ENCODE results near the gene ANKRD44. TPM values are rescaled to one million over a fixed set of nuclear protein-coding genes. Genes with fewer than 3 reads are reported as not detected.

ANKRD44 gene
- total RNA-seq, 1 donor from 2014 or later = 21.4 TPM

- no peak overlapping the region for H3K4me3 Mint-ChIP-seq (ENCODE audit: unreplicated experiment)
- peaks cover 5% of the 10 kb centered on the region for H3K36me3 Mint-ChIP-seq (ENCODE audit: low read depth)
- no peak overlapping the region for H3K27ac Mint-ChIP-seq (ENCODE audit: unreplicated experiment)
- H3K9me3 Mint-ChIP-seq (ENCODE audit: low read depth) = no peaks in the 10 kb centered on the region
- H3K4me1 Mint-ChIP-seq (ENCODE audit: low read depth) = no peaks in the 10 kb centered on the region
- H3K27me3 Mint-ChIP-seq (ENCODE audit: low read depth) = no peaks in the 10 kb centered on the region
- TF ChIP-seq CTCF (IDR thresholded peaks at IDR 0.05) = no peak
- DNase-seq (ENCODE audit: low spot score) = no peak
Measured at GRCh38 chr2:197001921-197002320, 308.7 kb downstream of the ANKRD44 start.

DNA sequence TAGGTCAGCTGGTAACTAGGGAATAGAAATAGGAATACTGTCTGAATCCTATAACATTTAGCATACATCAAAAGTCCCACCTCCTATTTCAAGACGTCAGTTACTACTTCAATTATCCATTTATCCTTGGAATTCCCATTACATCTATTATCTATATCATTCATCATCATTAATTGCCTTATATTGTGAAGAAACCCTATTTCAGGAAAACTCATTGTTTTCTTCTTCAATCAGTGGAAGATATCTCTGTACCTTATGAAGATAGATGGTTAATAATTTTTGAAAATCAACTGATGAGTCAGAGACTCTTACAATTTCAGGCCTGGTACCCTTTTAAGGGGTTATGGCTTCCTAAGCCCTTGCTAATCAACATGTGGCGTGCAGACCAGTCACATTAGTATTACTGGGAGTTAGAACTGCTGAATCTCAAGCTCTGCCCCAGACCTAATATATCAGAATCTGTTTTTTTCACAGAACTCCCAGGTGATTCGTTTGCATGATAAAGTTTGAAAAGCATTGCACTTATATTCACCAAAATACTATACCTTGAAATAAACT lies 314.7 kb downstream of the ANKRD44 start:
- Mint-ChIP-seq H3K9me3 (ENCODE audit: low read depth) (no peaks in the 10 kb centered on the region), H3K4me1 (ENCODE audit: low read depth) (no peaks in the 10 kb centered on the region)
- no peak for TF ChIP-seq CTCF (IDR thresholded peaks at IDR 0.05)

DNA sequence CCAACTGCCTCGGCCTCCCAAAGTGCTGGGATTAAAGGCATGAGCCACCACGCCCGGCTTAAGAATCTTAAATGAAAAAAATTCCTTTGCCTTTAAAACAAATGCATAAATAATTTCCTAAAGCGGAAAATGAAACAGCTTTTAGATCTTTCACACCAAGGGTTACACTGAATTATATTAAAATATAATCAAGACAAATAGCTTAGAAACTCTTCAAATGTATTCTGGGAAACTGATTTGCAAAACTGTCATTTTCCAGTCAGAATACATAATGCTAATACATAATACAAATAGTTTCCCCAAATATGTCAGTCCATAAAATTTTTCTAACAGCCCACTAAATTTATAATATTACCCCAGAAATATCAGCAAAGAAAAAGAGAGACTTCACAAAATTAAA lies 315.8 kb downstream of the ANKRD44 start:
- TF ChIP-seq CTCF (IDR thresholded peaks at IDR 0.05) = no peak
- DNase-seq (ENCODE audit: low spot score) = no peak
- Mint-ChIP-seq H3K27me3 (ENCODE audit: low read depth) (no peaks in the 10 kb centered on the region), H3K27ac (ENCODE audit: unreplicated experiment) (no peak overlapping the region), H3K36me3 (ENCODE audit: low read depth) (peaks cover 11% of the 10 kb centered on the region), H3K4me3 (ENCODE audit: unreplicated experiment) (no peak overlapping the region), H3K4me1 (ENCODE audit: low read depth) (no peaks in the 10 kb centered on the region), H3K9me3 (ENCODE audit: low read depth) (no peaks in the 10 kb centered on the region)

More for the DNA sequence above, 314.7 kb downstream of the ANKRD44 start:
- Mint-ChIP-seq H3K36me3 (ENCODE audit: low read depth) (peaks cover 11% of the 10 kb centered on the region), H3K27me3 (ENCODE audit: low read depth) (no peaks in the 10 kb centered on the region), H3K27ac (ENCODE audit: unreplicated experiment) (no peak overlapping the region), H3K4me3 (ENCODE audit: unreplicated experiment) (no peak overlapping the region)
- no peak for DNase-seq (ENCODE audit: low spot score)

DNA sequence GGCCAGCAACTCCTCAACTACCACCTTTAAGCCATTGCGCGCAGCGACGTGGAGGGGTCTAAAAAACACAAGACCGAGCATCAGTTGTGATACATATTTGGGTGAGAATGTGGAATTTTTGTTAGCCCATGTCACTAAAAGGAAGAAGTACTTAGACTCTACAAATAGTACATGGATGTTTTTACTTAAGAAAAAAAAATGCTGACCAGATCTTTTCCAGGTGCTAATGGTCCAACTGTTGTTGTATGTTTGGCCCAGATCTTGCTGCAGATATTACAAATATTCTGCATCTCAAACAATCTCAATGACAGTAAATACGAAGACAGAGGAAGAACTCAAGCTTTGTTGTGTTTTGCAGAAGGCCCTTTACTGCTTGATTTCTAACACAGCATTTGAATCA lies 317.0 kb downstream of the ANKRD44 start:
- no peak for DNase-seq (ENCODE audit: low spot score)
- no peak overlapping the region for H3K4me3 Mint-ChIP-seq (ENCODE audit: unreplicated experiment)
- H3K4me1 Mint-ChIP-seq (ENCODE audit: low read depth) = peaks cover 3% of the 10 kb centered on the region
- H3K36me3 Mint-ChIP-seq (ENCODE audit: low read depth) = peaks cover 10% of the 10 kb centered on the region
- no peak for TF ChIP-seq CTCF (IDR thresholded peaks at IDR 0.05)
- H3K9me3 Mint-ChIP-seq (ENCODE audit: low read depth) = no peaks in the 10 kb centered on the region
- no peaks in the 10 kb centered on the region for H3K27me3 Mint-ChIP-seq (ENCODE audit: low read depth)
- no peak overlapping the region for H3K27ac Mint-ChIP-seq (ENCODE audit: unreplicated experiment)

GRCh38 chr2:196992466-196992865 lies 318.1 kb downstream of the ANKRD44 start:
- Mint-ChIP-seq H3K36me3 (ENCODE audit: low read depth) (peaks cover 10% of the 10 kb centered on the region), H3K9me3 (ENCODE audit: low read depth) (no peaks in the 10 kb centered on the region), H3K27me3 (ENCODE audit: low read depth) (no peaks in the 10 kb centered on the region), H3K4me1 (ENCODE audit: low read depth) (peaks cover 14% of the 10 kb centered on the region), H3K4me3 (ENCODE audit: unreplicated experiment) (no peak overlapping the region), H3K27ac (ENCODE audit: unreplicated experiment) (no peak overlapping the region)
- no peak for DNase-seq (ENCODE audit: low spot score)
- TF ChIP-seq CTCF (IDR thresholded peaks at IDR 0.05) = no peak

All from chondrocyte (in vitro differentiated cells).